Measurements from ENCODE around the gene TGM2. TPM values are rescaled to one million over a fixed set of nuclear protein-coding genes. Genes with fewer than 3 reads are reported as not detected.

The TGM2 gene
- polyA plus RNA-seq, 1 donor (not counting 4 experiments of a cell fraction or from before 2014, with no cell fraction given): 18.7 TPM

- dilution Hi-C loops (cut with MboI; ENCODE audit: extremely low pct_ligation_motif_present, low sequenced_read_pairs): no loop called here
- FAIRE-seq (no peak), DNase-seq (ENCODE audit: low read depth, low spot score) (no peak)
- Histone ChIP-seq H2AFZ (ENCODE audit: control insufficient read depth, low read length) (no peak overlapping the region), H3K27ac (ENCODE audit: control insufficient read depth, insufficient read depth, low read length) (no peak overlapping the region), H3K4me1 (ENCODE audit: control insufficient read depth, extremely low read depth, insufficient read depth, low read length) (peaks cover 30% of the 10 kb centered on the region), H3K36me3 (ENCODE audit: control insufficient read depth in 2 of 2, extremely low read depth in 1 of 2, insufficient read depth in 2 of 2, low read length in 2 of 2) (no peaks in the 10 kb centered on the region), H3K4me3 (ENCODE audit: control insufficient read depth in 2 of 3, extremely low read depth in 1 of 3, insufficient read depth in 2 of 3, low read depth in 1 of 3, low read length in 3 of 3) (no peak overlapping the region), H3K79me2 (ENCODE audit: control insufficient read depth, insufficient read depth, low read length) (no peaks in the 10 kb centered on the region), H3K9me3 (ENCODE audit: control insufficient read depth, low read depth, low read length) (no peaks in the 10 kb centered on the region), H4K20me1 (ENCODE audit: control insufficient read depth, extremely low read depth, insufficient read depth, low read length) (no peaks in the 10 kb centered on the region), H3K9me1 (ENCODE audit: control insufficient read depth, extremely low read depth, insufficient read depth, low read length) (no peaks in the 10 kb centered on the region), H3K4me2 (ENCODE audit: control insufficient read depth, extremely low read depth, insufficient read depth, low read depth, low read length) (no peak overlapping the region), H3K27me3 (ENCODE audit: control insufficient read depth, extremely low read depth, insufficient read depth, low read length) (no peaks in the 10 kb centered on the region), H3K9ac (ENCODE audit: control insufficient read depth, extremely low read depth, insufficient read depth, low read length) (no peak overlapping the region)
- no peak for TF ChIP-seq EZH2 (IDR thresholded peaks at IDR 0.05; ENCODE audit: low read length)
- TF ChIP-seq CTCF (optimal IDR thresholded peaks at IDR 0.05 in 1 of 3, IDR thresholded peaks at IDR 0.05 in 1 of 3, conservative IDR thresholded peaks at IDR 0.05 in 1 of 3; ENCODE audit: extremely low read depth in 1 of 3, insufficient read depth in 2 of 3, low read length in 3 of 3): no peak
Measured at GRCh38 chr20:38195521-38195920, 30.5 kb upstream of the TGM2 start.

GRCh38 chr20:38194971-38195504, 30.0 kb upstream of the TGM2 start:
- no peak overlapping the region for H2AFZ ChIP-seq (ENCODE audit: control insufficient read depth, low read length)
- dilution Hi-C loops (cut with MboI; ENCODE audit: extremely low pct_ligation_motif_present, low sequenced_read_pairs): no loop called here
- H3K4me1 ChIP-seq (ENCODE audit: control insufficient read depth, extremely low read depth, insufficient read depth, low read length): peaks cover 30% of the 10 kb centered on the region
- DNase-seq (ENCODE audit: low read depth, low spot score): no peak
- no peaks in the 10 kb centered on the region for H3K36me3 ChIP-seq (ENCODE audit: control insufficient read depth in 2 of 2, extremely low read depth in 1 of 2, insufficient read depth in 2 of 2, low read length in 2 of 2)
- H3K9me3 ChIP-seq (ENCODE audit: control insufficient read depth, low read depth, low read length): no peaks in the 10 kb centered on the region
- no peak for FAIRE-seq
- no peaks in the 10 kb centered on the region for H3K79me2 ChIP-seq (ENCODE audit: control insufficient read depth, insufficient read depth, low read length)
- TF ChIP-seq EZH2 (IDR thresholded peaks at IDR 0.05; ENCODE audit: low read length): no peak
- no peak for TF ChIP-seq CTCF (optimal IDR thresholded peaks at IDR 0.05 in 1 of 3, IDR thresholded peaks at IDR 0.05 in 1 of 3, conservative IDR thresholded peaks at IDR 0.05 in 1 of 3; ENCODE audit: extremely low read depth in 1 of 3, insufficient read depth in 2 of 3, low read length in 3 of 3)
- no peak overlapping the region for H3K27ac ChIP-seq (ENCODE audit: control insufficient read depth, insufficient read depth, low read length)
- H3K4me3 ChIP-seq (ENCODE audit: control insufficient read depth in 2 of 3, extremely low read depth in 1 of 3, insufficient read depth in 2 of 3, low read depth in 1 of 3, low read length in 3 of 3): no peak overlapping the region
- no peak overlapping the region for H3K9ac ChIP-seq (ENCODE audit: control insufficient read depth, extremely low read depth, insufficient read depth, low read length)
- no peaks in the 10 kb centered on the region for H4K20me1 ChIP-seq (ENCODE audit: control insufficient read depth, extremely low read depth, insufficient read depth, low read length)
- no peak overlapping the region for H3K4me2 ChIP-seq (ENCODE audit: control insufficient read depth, extremely low read depth, insufficient read depth, low read depth, low read length)
- H3K27me3 ChIP-seq (ENCODE audit: control insufficient read depth, extremely low read depth, insufficient read depth, low read length): no peaks in the 10 kb centered on the region
- H3K9me1 ChIP-seq (ENCODE audit: control insufficient read depth, extremely low read depth, insufficient read depth, low read length): no peaks in the 10 kb centered on the region
